Left forelimb (tissue), 1 donor: ENCODE measurements around the gene CREB5.
"Not testable (repeated sequence)": the region's sequence is repeated elsewhere in the genome, so short reads cannot be mapped to it uniquely, and the experiment has no call there.

Experiments
- DNase-seq: peaks from one replicate; pipeline ENCODE4 v3.0.0-alpha.2; 2018; ENCODE audit warnings: low spot score

The CREB5 gene

GRCh38 chr7:28784171-28784902 lies 372.0 kb downstream of the CREB5 start:
- no peak for DNase-seq

GRCh38 chr7:28785041-28785995 lies 373.0 kb downstream of the CREB5 start:
- no peak for DNase-seq

GRCh38 chr7:28786156-28786555 lies 373.8 kb downstream of the CREB5 start:
- not testable (repeated sequence) for DNase-seq

- DNase-seq = no peak
Measured at GRCh38 chr7:28787106-28787505, 374.8 kb downstream of the CREB5 start.

DNA sequence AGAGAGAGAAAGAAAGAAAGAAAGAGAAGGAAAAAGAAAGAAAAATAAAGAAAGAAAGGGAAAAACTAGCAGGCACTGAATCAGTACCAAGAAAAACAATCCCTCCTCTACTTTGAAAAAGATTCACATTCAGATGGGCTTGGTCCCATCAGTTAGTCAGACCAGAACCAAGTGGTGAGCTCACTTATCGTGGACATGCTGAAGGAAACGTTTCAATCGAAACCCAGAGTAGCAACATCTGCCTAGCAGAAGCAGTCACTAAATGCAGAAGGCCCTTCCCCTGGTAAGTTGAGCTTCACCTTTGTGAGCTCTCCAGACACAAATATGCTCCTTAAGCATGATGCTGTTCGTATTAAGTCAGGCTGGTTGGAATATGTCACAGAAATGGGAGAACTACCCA lies 378.1 kb downstream of the CREB5 start:
- no peak for DNase-seq

GRCh38 chr7:28792858-28793257 lies 380.5 kb downstream of the CREB5 start:
- no peak for DNase-seq

DNA sequence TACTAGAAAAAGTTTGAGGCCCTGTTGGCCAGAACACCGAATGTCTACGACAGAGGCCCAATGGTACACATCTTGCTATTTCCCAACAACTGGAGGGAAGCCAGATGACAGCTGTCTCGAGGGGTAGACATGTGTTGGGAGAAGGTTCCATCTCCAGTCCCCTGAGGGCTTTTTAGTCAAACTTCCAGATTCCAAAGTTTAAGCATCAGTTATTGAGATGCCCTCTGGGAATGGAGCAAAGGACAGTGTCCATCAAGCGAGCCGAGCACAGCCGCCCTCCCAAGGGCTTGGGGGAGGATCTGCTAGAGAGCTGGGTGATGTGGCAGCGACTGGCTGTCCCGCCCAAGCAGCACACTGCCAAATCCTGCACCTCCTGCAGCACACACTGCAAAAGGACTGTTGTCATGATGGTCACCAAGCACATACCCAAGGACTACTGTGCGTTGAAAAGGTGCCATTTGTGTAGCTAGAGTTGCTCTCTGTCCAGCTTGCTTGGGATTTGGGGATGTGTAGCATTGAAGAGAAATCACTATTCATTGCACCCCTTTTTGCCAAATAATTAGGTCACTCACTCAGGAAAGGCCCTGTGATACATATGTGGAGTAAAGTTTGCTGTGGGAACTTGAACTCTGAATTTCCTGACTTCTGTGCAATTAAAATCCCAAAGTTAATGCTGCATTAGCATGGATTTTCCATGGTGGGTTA lies 381.2 kb downstream of the CREB5 start:
- no peak for DNase-seq

GRCh38 chr7:28798274-28798673 lies 386.0 kb downstream of the CREB5 start:
- DNase-seq = no peak

DNA sequence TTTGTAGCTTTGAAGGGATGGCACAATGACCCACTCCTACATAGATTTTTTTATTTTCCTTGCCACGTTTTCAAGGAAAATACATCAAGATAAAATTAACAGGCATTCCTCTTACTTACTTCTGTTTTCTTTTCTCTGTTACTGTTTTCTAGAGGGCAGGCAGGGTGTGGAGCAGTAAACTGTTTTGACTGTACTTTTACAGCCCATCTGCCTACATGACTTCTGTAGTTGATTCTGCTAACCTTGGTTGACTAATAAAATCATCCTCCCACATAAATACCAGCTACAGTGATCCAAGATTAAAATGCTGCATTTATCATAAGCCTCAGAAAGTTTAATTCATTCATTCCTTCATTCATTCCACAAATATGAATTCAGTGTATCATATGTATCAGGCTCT lies 387.3 kb downstream of the CREB5 start:
- no peak for DNase-seq

DNA sequence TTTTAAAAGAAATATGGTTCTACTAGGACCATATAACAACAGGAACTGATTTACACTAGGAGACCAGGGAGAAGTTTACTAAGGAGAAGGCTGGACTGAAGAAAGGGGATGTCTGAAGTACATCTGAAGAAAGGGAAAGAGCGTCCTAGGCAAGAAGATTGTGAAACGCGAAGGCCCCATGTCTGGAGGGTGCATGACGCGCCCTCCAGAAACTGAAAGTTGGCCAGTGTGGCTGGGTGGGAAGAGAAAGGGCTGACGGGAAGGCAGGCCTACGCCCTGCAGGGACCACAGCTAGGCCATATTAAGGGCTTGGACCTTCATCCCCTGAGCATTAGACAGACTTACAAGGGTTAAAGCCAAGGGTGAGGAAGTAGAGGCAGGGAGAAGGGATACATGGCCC lies 387.8 kb downstream of the CREB5 start:
- no peak for DNase-seq

DNA sequence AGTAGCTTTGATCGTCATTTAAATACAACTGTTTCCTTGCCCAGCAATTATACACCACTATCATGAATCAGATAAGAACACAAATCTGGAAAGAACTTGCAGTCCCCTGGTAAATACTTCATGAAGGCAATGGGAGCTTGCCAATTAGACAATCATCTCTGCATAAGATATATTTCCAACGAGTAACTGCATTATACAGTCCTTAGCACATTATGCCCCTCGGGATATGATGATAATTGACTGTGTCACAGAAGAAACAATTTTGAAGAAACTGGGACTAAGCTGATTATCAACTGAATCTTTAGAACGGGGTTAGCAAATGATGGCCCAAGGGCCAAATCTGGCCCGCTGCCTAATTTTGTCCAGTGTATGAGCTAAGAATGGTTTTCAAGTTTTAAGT lies 390.1 kb downstream of the CREB5 start:
- no peak for DNase-seq

GRCh38 chr7:28804157-28804556 lies 391.8 kb downstream of the CREB5 start:
- no peak for DNase-seq

DNA sequence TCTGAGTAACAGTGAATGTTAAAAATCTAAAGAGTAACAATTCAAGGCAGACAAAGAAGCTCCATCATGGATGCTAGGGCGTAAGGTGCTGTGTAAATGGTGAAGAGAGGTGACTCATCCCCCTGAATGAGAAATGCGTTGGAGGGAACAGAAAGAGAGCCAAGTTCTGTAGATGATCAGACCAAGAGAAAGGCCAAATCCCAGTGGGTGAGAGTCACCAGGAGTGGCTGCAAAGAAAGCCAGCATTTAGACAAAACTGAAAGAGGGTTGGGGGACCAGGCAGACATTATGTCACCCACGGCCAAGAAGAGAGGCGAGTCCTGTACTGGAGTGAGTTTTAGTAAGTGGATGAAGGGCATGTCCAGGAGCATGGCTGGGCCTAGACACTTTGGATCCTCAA lies 392.7 kb downstream of the CREB5 start:
- no peak for DNase-seq

GRCh38 chr7:28806841-28807240 lies 394.5 kb downstream of the CREB5 start:
- DNase-seq = no peak

GRCh38 chr7:28807396-28807994 lies 395.2 kb downstream of the CREB5 start:
- no peak for DNase-seq

DNA sequence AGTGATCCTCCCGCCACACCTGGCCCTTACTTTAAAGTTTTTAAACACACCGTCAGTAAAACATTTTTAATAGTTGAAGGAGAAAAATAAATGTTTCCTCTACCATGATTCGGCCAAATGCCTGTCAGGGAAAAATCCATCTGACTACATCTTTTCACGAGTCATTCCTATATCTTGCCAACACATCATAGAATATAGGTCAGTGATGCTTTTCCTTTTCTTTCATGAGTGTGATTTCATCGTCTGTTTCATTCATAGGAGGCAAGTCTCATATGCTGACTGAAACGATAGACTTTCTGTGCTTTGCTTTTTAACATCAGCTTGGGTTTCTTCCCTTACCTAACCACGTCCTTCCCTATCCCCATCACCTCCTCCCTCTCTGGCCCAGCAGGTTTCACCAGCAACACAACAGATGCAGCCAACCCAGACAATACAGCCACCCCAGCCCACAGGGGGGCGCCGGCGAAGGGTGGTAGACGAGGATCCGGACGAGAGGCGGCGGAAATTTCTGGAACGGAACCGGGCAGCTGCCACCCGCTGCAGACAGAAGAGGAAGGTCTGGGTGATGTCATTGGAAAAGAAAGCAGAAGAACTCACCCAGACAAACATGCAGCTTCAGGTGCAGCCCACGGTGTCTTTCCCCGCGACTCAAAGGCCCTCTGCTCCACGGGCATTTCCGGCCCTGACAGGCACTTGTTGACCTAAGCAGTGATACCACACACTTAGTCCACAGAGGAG lies 396.6 kb downstream of the CREB5 start:
- DNase-seq = no peak

DNA sequence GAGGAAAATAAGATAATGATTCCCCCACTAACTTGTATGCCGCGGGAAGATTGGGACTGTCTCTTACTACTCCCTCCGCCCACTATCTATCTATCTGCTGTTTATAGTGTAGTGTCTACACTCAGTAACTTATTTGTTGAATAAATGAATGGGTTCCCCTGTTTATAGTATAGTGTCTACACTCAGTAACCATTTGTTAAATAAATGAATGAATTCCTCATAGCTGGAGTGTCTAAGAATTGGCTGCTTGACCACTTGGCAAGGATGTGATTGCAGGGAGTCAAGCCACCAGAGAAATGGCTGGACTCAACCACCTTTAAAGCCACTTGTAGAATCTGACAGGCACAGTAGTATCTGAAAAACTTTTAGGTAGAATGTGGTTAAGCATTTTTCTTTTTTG lies 398.7 kb downstream of the CREB5 start:
- DNase-seq = no peak

DNA sequence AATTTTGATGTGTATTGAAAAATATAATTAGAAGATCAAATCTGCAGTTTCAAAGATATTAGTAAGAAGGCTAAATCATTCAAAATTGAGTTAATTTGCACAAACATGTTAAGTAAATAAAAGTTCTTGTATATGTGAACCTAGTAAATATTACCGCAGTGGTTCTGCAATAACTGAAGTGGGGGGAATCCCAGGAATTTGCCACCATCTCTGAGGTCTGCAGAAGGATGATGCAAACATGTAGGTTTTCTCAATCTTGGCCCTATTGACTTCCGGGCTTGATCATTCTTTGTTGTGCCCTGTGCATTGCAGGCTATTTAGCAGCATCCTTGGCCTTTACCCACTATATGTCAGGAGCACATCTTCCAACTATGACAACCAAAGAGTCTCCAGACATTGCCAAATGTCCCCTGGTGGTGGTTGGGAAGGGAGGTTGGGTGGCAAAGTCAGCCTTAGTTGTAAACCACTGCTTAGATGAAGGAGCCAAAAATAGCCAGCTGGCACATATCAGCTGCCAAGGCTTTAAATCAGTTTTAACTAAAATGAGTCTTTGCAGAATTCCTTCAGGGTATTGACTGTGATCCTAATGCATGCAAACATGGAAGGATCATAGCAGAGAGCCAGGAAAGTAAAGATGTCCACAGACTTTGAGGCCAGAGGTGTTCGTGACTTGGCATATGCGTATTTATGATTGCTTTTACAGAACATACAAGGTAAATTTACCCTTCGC lies 399.5 kb downstream of the CREB5 start:
- DNase-seq = no peak

- DNase-seq = no peak
Measured at GRCh38 chr7:28812616-28813015, 400.3 kb downstream of the CREB5 start.

- DNase-seq = no peak
Measured at GRCh38 chr7:28813243-28813962, 401.1 kb downstream of the CREB5 start.
